H1 (cell line): Measurements from ENCODE around the gene CRISPLD2.

Source experiments
- POLR2A ChIP-seq, 2 experiments: IDR thresholded peaks; 1 replicate in 1 of 2; 2 replicates in 1 of 2; pipeline ENCODE4 v1.6.1; 2011; ENCODE audit warnings: low read depth in 2 of 2, low read length in 2 of 2, mild to moderate bottlenecking in 2 of 2; ENCODE audit errors: control extremely low read depth in 1 of 2
- RBBP5 ChIP-seq: IDR thresholded peaks from 2 replicates; pipeline ENCODE4 v1.7.1; 2012; ENCODE audit warnings: low read depth, mild to moderate bottlenecking, inconsistent platforms, low read length, moderate library complexity, borderline replicate concordance

GRCh38 chr16:84907575-84907974, 87.8 kb downstream of the CRISPLD2 start:
- TF ChIP-seq POLR2A (IDR thresholded peaks at IDR 0.05; ENCODE audit: control extremely low read depth in 1 of 2, low read depth in 2 of 2, low read length in 2 of 2) = no peak
- no peak for TF ChIP-seq RBBP5
